ENCODE data around the gene ANKRD13C. TPM values are rescaled to one million over a fixed set of nuclear protein-coding genes. Genes with fewer than 3 reads are reported as not detected.

ANKRD13C gene
- total and polyA plus RNA-seq, 7 experiments from 2014 or later, result 13.2 to 31.4 (median 25.9) TPM

- intact Hi-C loops (cut with micrococcal nuclease), result no loop called here
- Mint-ChIP-seq H3K27ac (peak overlapping the region in 2 of 9 donors; percentile 63 to 75), H3K9me3 (no peaks in the 10 kb centered on the region), H3K4me1 (peaks cover 25 to 64% (median 46%) of the 10 kb centered on the region in 7 donors), H3K36me3 (peaks cover 0 to 7% (median 4%) of the 10 kb centered on the region in 5 donors), H3K4me3 (peak overlapping the region in 1 of 10 donors; percentile 5), H3K27me3 (no peaks in the 10 kb centered on the region)
- no peaks in the 10 kb centered on the region for H3K27me3 ChIP-seq (ENCODE audit: control insufficient read depth in 2 of 2, insufficient read depth in 2 of 2, low read length in 2 of 2)
- CTCF ChIA-PET, result no interaction called here
- POLR2A ChIA-PET, result interaction anchor here (1.2 to 9.1 kb wide), 2 partner anchors 9 to 143 kb away, joined by 3 to 108 read pairs; partner anchors contain the start of genes ANKRD13C and SRSF11
- DNase-seq (no peak), ATAC-seq (no peak)
- H3K4me3 ChIP-seq (ENCODE audit: low read length), result no peak overlapping the region
- H3K9me3 ChIP-seq (ENCODE audit: control insufficient read depth in 2 of 3, low read length in 3 of 3), result no peaks in the 10 kb centered on the region
- peaks cover 0 to 9% (median 0%) of the 10 kb centered on the region in 3 experiments for H3K36me3 ChIP-seq (ENCODE audit: control insufficient read depth in 2 of 3, insufficient read depth in 3 of 3, low read length in 3 of 3)
- H3K27ac ChIP-seq (ENCODE audit: low read depth, low read length), result no peak overlapping the region
- H3K4me1 ChIP-seq (ENCODE audit: control insufficient read depth in 2 of 2, insufficient read depth in 2 of 2, low read length in 2 of 2), result peaks cover 12 to 17% of the 10 kb centered on the region in 2 donors
Measured at GRCh38 chr1:70211541-70211940, 143.0 kb downstream of the ANKRD13C start.

GRCh38 chr1:70210820-70211219 lies 143.7 kb downstream of the ANKRD13C start:
- H3K9me3 ChIP-seq (ENCODE audit: control insufficient read depth in 2 of 3, low read length in 3 of 3), result no peaks in the 10 kb centered on the region
- peaks cover 27 to 71% (median 52%) of the 10 kb centered on the region in 7 donors for H3K4me1 Mint-ChIP-seq
- no peak overlapping the region for H3K4me3 Mint-ChIP-seq
- peaks cover 0 to 9% (median 0%) of the 10 kb centered on the region in 3 experiments for H3K36me3 ChIP-seq (ENCODE audit: control insufficient read depth in 2 of 3, insufficient read depth in 3 of 3, low read length in 3 of 3)
- CTCF ChIA-PET, result no interaction called here
- no peak for ATAC-seq
- H3K27me3 ChIP-seq (ENCODE audit: control insufficient read depth in 2 of 2, insufficient read depth in 2 of 2, low read length in 2 of 2), result no peaks in the 10 kb centered on the region
- H3K27ac ChIP-seq (ENCODE audit: low read depth, low read length), result no peak overlapping the region
- H3K4me1 ChIP-seq (ENCODE audit: control insufficient read depth in 2 of 2, insufficient read depth in 2 of 2, low read length in 2 of 2), result peaks cover 17 to 22% of the 10 kb centered on the region in 2 donors
- POLR2A ChIA-PET, result interaction anchor here (1.2 to 9.1 kb wide), 2 partner anchors 9 to 144 kb away, joined by 3 to 108 read pairs; partner anchors contain the start of genes ANKRD13C and SRSF11
- H3K27ac Mint-ChIP-seq, result no peak overlapping the region
- no peak for DNase-seq
- no peaks in the 10 kb centered on the region for H3K9me3 Mint-ChIP-seq
- H3K27me3 Mint-ChIP-seq, result no peaks in the 10 kb centered on the region
- no peak overlapping the region for H3K4me3 ChIP-seq (ENCODE audit: low read length)
- H3K36me3 Mint-ChIP-seq, result peaks cover 0 to 7% (median 4%) of the 10 kb centered on the region in 5 donors
- intact Hi-C loops (cut with micrococcal nuclease), result no loop called here

Other genes with a start within 250 kb of the ANKRD13C start
- gene LRRC40, start 149.1 kb downstream of the ANKRD13C start, total RNA-seq, result 10 to 100 TPM; 10.3 to 19.2 (median 12.1) TPM
- gene LRRC40, start 149.1 kb downstream of the ANKRD13C start, polyA plus RNA-seq, result 1 to 10 TPM; 6.1 to 6.7 TPM
- gene SRSF11, start 133.3 kb downstream of the ANKRD13C start, total RNA-seq, result 100 to 1,000 TPM; 190 to 413 (median 372) TPM
- gene SRSF11, start 133.3 kb downstream of the ANKRD13C start, polyA plus RNA-seq, result 100 to 1,000 TPM in 1 of 2 donors, 10 to 100 TPM in 1; 86.3 to 113 TPM
- 1 to 10 TPM; 2.6 to 7.1 (median 5.1) TPM for gene CTH, start 56.5 kb upstream of the ANKRD13C start, total RNA-seq
- 1 to 10 TPM; 2.8 to 3.5 TPM for gene CTH, start 56.5 kb upstream of the ANKRD13C start, polyA plus RNA-seq